Tracheal epithelial cell (primary cell): ENCODE results near the gene E2F6. TPM values are rescaled to one million over a fixed set of nuclear protein-coding genes. Genes with fewer than 3 reads are reported as not detected.

Experiments used
- total RNA-seq: library from RNA; depleted of rRNA; stranded (reverse); fragments of >200 nt; gene quantifications from 2 replicates; pipeline ENCODE4 v1.2.1, GENCODE V29; 2014

E2F6 gene, protein sequence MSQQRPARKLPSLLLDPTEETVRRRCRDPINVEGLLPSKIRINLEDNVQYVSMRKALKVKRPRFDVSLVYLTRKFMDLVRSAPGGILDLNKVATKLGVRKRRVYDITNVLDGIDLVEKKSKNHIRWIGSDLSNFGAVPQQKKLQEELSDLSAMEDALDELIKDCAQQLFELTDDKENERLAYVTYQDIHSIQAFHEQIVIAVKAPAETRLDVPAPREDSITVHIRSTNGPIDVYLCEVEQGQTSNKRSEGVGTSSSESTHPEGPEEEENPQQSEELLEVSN
- total RNA-seq = 8.2 and 11.9 TPM in 2 replicates

GRCh38 chr2:11465485-11466306 lies at the start of gene E2F6:
E2F6 (minus strand) TSS chr2:11466161; CDS start chr2:11465879, 282 bp downstream.

Other genes starting within 250 kb of the E2F6 start
- 17.5 and 20.0 TPM in 2 replicates for gene ROCK2, start 121.5 kb downstream of the E2F6 start, total RNA-seq
- 0.21 and 0.24 TPM in 2 replicates for gene GREB1, start 67.9 kb upstream of the E2F6 start, total RNA-seq
- gene NTSR2, start 204.0 kb upstream of the E2F6 start, total RNA-seq = not detected in 2 replicates